GM12875 (cell line): Measurements from ENCODE around the gene KIF17.
"Not testable (repeated sequence)": the region's sequence is repeated elsewhere in the genome, so short reads cannot be mapped to it uniquely, and the experiment has no call there.

Experiments
- H3K4me3 ChIP-seq: one replicate; pipeline ENCODE4 v1.5.1; 2011; ENCODE audit warnings: low read depth, low read length, control low read depth
- TF ChIP-seq, protein P1 (sequence below): IDR thresholded peaks from 2 replicates; pipeline ENCODE4 v1.5.1; 2011; ENCODE audit warnings: low read depth, mild to moderate bottlenecking, control low read depth, inconsistent platforms, low read length, moderate library complexity, borderline replicate concordance; ENCODE audit not compliant: insufficient read depth

Gene KIF17

DNA sequence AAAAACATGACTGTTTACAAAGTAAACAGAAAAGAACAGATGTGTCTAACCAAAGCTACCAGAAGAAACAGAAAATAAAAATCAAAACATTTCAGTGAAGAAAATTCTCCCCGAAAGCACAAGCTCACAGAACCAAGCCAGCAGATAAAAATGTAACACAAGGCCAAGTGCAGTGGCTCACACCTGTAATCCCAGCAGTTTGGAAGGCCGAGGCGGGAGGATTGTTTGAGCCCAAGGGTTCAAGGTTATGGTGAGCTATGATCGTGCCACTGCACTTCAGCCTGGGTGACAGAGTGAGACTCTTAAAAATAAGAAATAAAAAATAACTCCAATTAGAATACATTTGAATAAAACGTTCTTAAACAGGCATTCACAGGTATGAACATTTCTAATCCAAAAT, 37.5 kb downstream of the KIF17 start:
- TF ChIP-seq, protein P1, sequence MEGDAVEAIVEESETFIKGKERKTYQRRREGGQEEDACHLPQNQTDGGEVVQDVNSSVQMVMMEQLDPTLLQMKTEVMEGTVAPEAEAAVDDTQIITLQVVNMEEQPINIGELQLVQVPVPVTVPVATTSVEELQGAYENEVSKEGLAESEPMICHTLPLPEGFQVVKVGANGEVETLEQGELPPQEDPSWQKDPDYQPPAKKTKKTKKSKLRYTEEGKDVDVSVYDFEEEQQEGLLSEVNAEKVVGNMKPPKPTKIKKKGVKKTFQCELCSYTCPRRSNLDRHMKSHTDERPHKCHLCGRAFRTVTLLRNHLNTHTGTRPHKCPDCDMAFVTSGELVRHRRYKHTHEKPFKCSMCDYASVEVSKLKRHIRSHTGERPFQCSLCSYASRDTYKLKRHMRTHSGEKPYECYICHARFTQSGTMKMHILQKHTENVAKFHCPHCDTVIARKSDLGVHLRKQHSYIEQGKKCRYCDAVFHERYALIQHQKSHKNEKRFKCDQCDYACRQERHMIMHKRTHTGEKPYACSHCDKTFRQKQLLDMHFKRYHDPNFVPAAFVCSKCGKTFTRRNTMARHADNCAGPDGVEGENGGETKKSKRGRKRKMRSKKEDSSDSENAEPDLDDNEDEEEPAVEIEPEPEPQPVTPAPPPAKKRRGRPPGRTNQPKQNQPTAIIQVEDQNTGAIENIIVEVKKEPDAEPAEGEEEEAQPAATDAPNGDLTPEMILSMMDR: no peak

DNA sequence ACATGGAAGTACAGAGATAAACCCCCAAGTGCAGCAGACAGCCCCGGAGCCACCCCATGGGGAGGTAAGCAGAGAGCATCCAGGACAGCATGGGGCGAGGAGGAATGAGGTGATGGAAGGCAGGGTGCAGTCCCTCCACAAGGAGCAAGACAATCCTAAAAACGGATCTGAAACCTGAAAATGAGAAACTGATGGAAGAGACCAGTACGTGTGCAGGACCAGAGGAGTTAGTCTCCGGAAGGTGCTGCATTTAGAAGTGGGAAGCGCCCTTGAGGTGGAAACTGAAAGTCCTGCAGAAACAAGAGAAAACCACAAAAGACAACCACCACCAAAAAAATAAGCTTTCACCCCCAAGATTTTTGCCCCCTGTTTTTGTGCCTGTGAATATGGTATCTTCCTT, 39.2 kb downstream of the KIF17 start:
- TF ChIP-seq, protein P1: no peak
- no peak overlapping the region for H3K4me3 ChIP-seq

More for the DNA sequence above, 37.5 kb downstream of the KIF17 start:
- no peak overlapping the region for H3K4me3 ChIP-seq

- H3K4me3 ChIP-seq: not testable (repeated sequence)
These were observed 44.2 kb downstream of the KIF17 start for GRCh38 chr1:20673626-20674025.

DNA sequence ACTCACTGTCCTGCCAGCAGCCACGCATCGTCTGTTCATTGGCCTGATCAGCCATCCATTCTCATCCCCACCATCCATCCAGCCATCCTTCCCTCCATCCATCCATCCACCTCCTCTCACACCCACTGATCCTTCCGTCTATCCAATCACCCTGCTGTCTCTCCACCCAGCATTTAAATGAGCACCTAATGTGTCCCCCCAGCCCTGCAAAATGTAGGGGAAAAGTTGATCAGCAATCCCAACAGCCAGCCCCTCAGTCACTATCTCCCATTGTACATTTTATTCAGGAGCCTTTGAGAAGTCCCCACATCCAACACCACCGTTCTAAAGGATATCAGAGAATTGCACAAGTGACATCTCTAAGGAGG, 45.6 kb downstream of the KIF17 start:
- no peak overlapping the region for H3K4me3 ChIP-seq
- TF ChIP-seq, protein P1: no peak

GRCh38 chr1:20670936-20671335, 46.9 kb downstream of the KIF17 start:
- TF ChIP-seq, protein P1: no peak

GRCh38 chr1:20668581-20668980, 49.2 kb downstream of the KIF17 start:
- H3K4me3 ChIP-seq: no peak overlapping the region
- TF ChIP-seq, protein P1: no peak

More at GRCh38 chr1:20670936-20671335, 46.9 kb downstream of the KIF17 start:
- no peak overlapping the region for H3K4me3 ChIP-seq

DNA sequence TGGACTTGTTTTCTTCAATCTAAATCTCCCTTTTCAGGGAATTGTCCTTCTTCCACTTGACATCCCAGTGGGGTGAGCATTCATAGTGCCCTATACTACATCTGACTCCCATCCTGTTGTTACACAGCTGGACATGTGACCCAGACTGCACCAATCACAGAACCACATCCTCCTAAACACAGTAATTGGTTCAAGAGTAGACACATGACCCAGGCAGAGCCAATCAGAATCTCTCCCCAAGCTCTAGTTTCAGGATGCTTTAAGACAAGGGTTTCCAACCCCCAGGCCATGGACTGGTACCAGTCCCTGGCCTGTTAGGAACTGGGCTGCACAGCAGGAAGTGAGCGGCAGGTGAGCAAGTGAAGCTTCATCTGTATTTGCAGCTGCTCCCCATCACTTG, 51.0 kb downstream of the KIF17 start:
- TF ChIP-seq, protein P1: no peak
- no peak overlapping the region for H3K4me3 ChIP-seq

GRCh38 chr1:20666146-20666545, 51.7 kb downstream of the KIF17 start:
- no peak overlapping the region for H3K4me3 ChIP-seq
- TF ChIP-seq, protein P1: no peak
